Thyroid gland (tissue), 4 donors: ENCODE results near the gene OTC.

Source experiments
- POLR2A ChIP-seq, 2 donors: fragments of 450-650 bp; IDR thresholded peaks; one replicate each; pipeline ENCODE4 v1.6.1; 2017; ENCODE audit warnings: antibody characterized with exemption in 2 of 2, mild to moderate bottlenecking in 2 of 2, moderate library complexity in 1 of 2
- TF ChIP-seq, protein P1 (sequence below), 6 experiments: fragments of 200-600 bp in 3 of 6; fragments of 450-650 bp in 3 of 6; sonication (generic) in 3 of 6; IDR thresholded peaks; one replicate each; pipeline ENCODE4 v1.5.1; 2016 to 2019; ENCODE audit warnings: antibody characterized with exemption in 6 of 6, mild to moderate bottlenecking in 2 of 6, inconsistent platforms in 1 of 6, moderate library complexity in 1 of 6

- TF ChIP-seq POLR2A (IDR thresholded peaks at IDR 0.05), result no peak
- TF ChIP-seq, protein P1, sequence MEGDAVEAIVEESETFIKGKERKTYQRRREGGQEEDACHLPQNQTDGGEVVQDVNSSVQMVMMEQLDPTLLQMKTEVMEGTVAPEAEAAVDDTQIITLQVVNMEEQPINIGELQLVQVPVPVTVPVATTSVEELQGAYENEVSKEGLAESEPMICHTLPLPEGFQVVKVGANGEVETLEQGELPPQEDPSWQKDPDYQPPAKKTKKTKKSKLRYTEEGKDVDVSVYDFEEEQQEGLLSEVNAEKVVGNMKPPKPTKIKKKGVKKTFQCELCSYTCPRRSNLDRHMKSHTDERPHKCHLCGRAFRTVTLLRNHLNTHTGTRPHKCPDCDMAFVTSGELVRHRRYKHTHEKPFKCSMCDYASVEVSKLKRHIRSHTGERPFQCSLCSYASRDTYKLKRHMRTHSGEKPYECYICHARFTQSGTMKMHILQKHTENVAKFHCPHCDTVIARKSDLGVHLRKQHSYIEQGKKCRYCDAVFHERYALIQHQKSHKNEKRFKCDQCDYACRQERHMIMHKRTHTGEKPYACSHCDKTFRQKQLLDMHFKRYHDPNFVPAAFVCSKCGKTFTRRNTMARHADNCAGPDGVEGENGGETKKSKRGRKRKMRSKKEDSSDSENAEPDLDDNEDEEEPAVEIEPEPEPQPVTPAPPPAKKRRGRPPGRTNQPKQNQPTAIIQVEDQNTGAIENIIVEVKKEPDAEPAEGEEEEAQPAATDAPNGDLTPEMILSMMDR (IDR thresholded peaks at IDR 0.05), result no peak
These were observed 13.6 kb downstream of the OTC start for GRCh38 chrX:38365954-38366353.
